GM12878 (cell line): Measurements from ENCODE around the gene ITSN1. TPM values are rescaled to one million over a fixed set of nuclear protein-coding genes. Genes with fewer than 3 reads are reported as not detected.

Experiments
- ATAC-seq: fragments of 200-7000 bp; cut with Tn5 transposase; 3 replicates; pipeline ENCODE4 v1.9.1; 2020; ENCODE audit warnings: mild to moderate bottlenecking, moderate library complexity
- BruUV-seq: library from RNA; stranded (reverse); fragments of 400-500 nt; replicated peaks from 2 replicates; lab custom pipeline; 2021; lab: Mats Ljungman, UMichigan
- CTCF ChIA-PET: fragments of 300-600 bp; sonication (Branson Sonifier 250); formaldehyde crosslinking; extraction: SDS; loops from one replicate; lab custom pipeline; 2021; ENCODE audit warnings: inconsistent platforms; lab: Yijun Ruan, JAX
- POLR2A ChIA-PET: fragments of 350-600 bp; formaldehyde crosslinking; extraction: SDS; loops from one replicate; lab custom pipeline; 2021; ENCODE audit warnings: inconsistent platforms; lab: Charles Lee
- RAD21 ChIA-PET: fragments of 300-600 bp; sonication (Branson Sonifier 250); formaldehyde crosslinking; loops from one replicate; lab custom pipeline; 2023; ENCODE audit warnings: antibody characterized with exemption; ENCODE audit not compliant: unreplicated experiment; lab: Charles Lee
- SMC1A ChIA-PET: fragments of 300-600 bp; sonication (Branson Sonifier 250); formaldehyde crosslinking; loops from one replicate; lab custom pipeline; 2023; ENCODE audit not compliant: unreplicated experiment, uncharacterized antibody; lab: Charles Lee
- DNase-seq: peaks from one replicate; pipeline ENCODE4 v3.0.0-alpha.2; 2011; ENCODE audit warnings: low read depth, low spot score
- FAIRE-seq: peaks from 3 replicates; lab custom pipeline; 2011; peaks lifted over from hg19 to GRCh38; lab: Jason Lieb, UNC
- H2AFZ ChIP-seq: 2 replicates; pipeline ENCODE4 v1.6.0; 2011; ENCODE audit warnings: low read depth, low read length, control low read depth; ENCODE audit not compliant: control insufficient read depth
- H3K27ac ChIP-seq: 2 replicates; pipeline ENCODE4 v1.5.1; 2011; ENCODE audit warnings: control low read depth; ENCODE audit not compliant: control insufficient read depth, insufficient read depth
- H3K27me3 ChIP-seq, 2 experiments: replicated peaks in 1 of 2; 2 replicates each; pipeline versions ENCODE4 v1.6.0 to v1.6.1; 2011; ENCODE audit warnings: low read length in 1 of 2; ENCODE audit not compliant: control insufficient read depth in 2 of 2, insufficient read depth in 2 of 2
- H3K36me3 ChIP-seq, 2 experiments: 2 replicates each; pipeline ENCODE4 v1.5.1; 2011; ENCODE audit warnings: low read length in 1 of 2; ENCODE audit not compliant: control insufficient read depth in 2 of 2, insufficient read depth in 2 of 2
- H3K4me1 ChIP-seq: 2 replicates; pipeline ENCODE4 v1.6.1; 2011; ENCODE audit warnings: mild to moderate bottlenecking, low read length, moderate library complexity, mixed read lengths; ENCODE audit not compliant: control insufficient read depth, insufficient read depth
- H3K4me2 ChIP-seq: 2 replicates; pipeline ENCODE4 v1.6.0; 2011; ENCODE audit warnings: control low read depth; ENCODE audit not compliant: control insufficient read depth, insufficient read depth
- H3K4me3 ChIP-seq: fragments of 200-600 bp; sonication (generic); 2 replicates; pipeline ENCODE4 v1.5.1; 2016
- H3K79me2 ChIP-seq: 2 replicates; pipeline ENCODE4 v1.6.0; 2011; ENCODE audit warnings: low read length; ENCODE audit not compliant: control insufficient read depth, insufficient read depth
- H3K9ac ChIP-seq: 2 replicates; pipeline ENCODE4 v1.8.0; 2011; ENCODE audit warnings: low read length, control low read depth, mixed read lengths; ENCODE audit not compliant: control insufficient read depth, insufficient read depth
- H3K9me3 ChIP-seq: replicated peaks from 3 replicates; pipeline ENCODE4 v1.5.1; 2011; ENCODE audit warnings: mild to moderate bottlenecking, low read length; ENCODE audit not compliant: control insufficient read depth, insufficient read depth
- H4K20me1 ChIP-seq: 2 replicates; pipeline ENCODE4 v1.6.0; 2011; ENCODE audit not compliant: control insufficient read depth, insufficient read depth
- CHD1 ChIP-seq: IDR thresholded peaks from 2 replicates; pipeline ENCODE4 v1.6.1; 2012; ENCODE audit warnings: low read depth, low read length, improper control_type of control experiment
- ETV6 ChIP-seq, 2 experiments: fragments of 450-650 bp in 1 of 2; IDR thresholded peaks in 1 of 2; conservative IDR thresholded peaks in 1 of 2; 2 replicates each; pipeline ENCODE4 v1.6.1; 2014; ENCODE audit warnings: antibody characterized with exemption in 1 of 2, borderline replicate concordance in 1 of 2, low read depth in 1 of 2, mild to moderate bottlenecking in 1 of 2, moderate library complexity in 1 of 2
- FOXK2 ChIP-seq: fragments of 450-650 bp; IDR thresholded peaks from 2 replicates; pipeline ENCODE4 v1.6.1; 2017; ENCODE audit warnings: mild to moderate bottlenecking, moderate library complexity
- MAX ChIP-seq: IDR thresholded peaks from 2 replicates; pipeline ENCODE4 v1.6.1; 2012; ENCODE audit warnings: low read depth, low read length, improper control_type of control experiment
- PBX3 ChIP-seq: IDR thresholded peaks from 2 replicates; pipeline ENCODE4 v1.6.1; 2011; ENCODE audit warnings: mild to moderate bottlenecking, low read depth, low read length, moderate library complexity; ENCODE audit not compliant: insufficient replicate concordance
- POLR2A ChIP-seq: IDR thresholded peaks from 2 replicates; pipeline ENCODE4 v1.6.1; 2011; ENCODE audit warnings: low read depth, mild to moderate bottlenecking, low read length
- SIX5 ChIP-seq: IDR thresholded peaks from 2 replicates; pipeline ENCODE4 v1.6.1; 2011; ENCODE audit warnings: mild to moderate bottlenecking, low read depth, low read length, moderate library complexity; ENCODE audit not compliant: severe bottlenecking
- SUPT20H ChIP-seq: IDR thresholded peaks from 2 replicates; pipeline ENCODE4 v1.6.1; 2011; ENCODE audit warnings: low read depth, mild to moderate bottlenecking, low read length, moderate library complexity, borderline replicate concordance; ENCODE audit not compliant: control insufficient read depth
- TCF3 ChIP-seq: IDR thresholded peaks from 2 replicates; pipeline ENCODE4 v1.6.1; 2012; ENCODE audit warnings: low read depth, mild to moderate bottlenecking, low read length, borderline replicate concordance; ENCODE audit not compliant: insufficient read depth
- ZBTB11 ChIP-seq: fragments of 450-650 bp; formaldehyde crosslinking; IDR thresholded peaks from 2 replicates; pipeline ENCODE4 v1.5.0; 2022; ENCODE audit warnings: mild to moderate bottlenecking, missing genetic modification characterization
- ZBTB4 ChIP-seq: fragments of 450-650 bp; formaldehyde crosslinking; IDR thresholded peaks from 2 replicates; pipeline ENCODE4 v1.4.0; 2022; ENCODE audit warnings: mild to moderate bottlenecking, moderate library complexity
- ZZZ3 ChIP-seq: IDR thresholded peaks from 2 replicates; pipeline ENCODE4 v1.6.1; 2011; ENCODE audit warnings: low read depth; ENCODE audit not compliant: control insufficient read depth, insufficient read length
- WGBS: methylation state at CpG from one replicate; pipeline ENCODE4 v1.1.6; 2016; ENCODE audit warnings: low lambda C conversion rate; ENCODE audit not compliant: insufficient replicate concordance, insufficient coverage; ENCODE audit errors: missing lambda C conversion rate; 5-methylcytosine and 5-hydroxymethylcytosine counted together
- in situ Hi-C: fragments of 300-500 bp; cut with MboI; formaldehyde crosslinking; loops from 9 replicates; pipeline ENCODE4 v1.14.3; 2018; ENCODE audit warnings: mixed read lengths
- intact Hi-C: fragments of 100-400 bp; cut with micrococcal nuclease; formaldehyde crosslinking; loops from one replicate; pipeline ENCODE4 v1.14.2; 2022; ENCODE audit not compliant: unreplicated experiment
- polyA plus RNA-seq, 11 experiments: library from polyadenylated mRNA; depleted of rRNA in 4 of 11; unstranded in 6 of 11; stranded (reverse) in 5 of 11; fragments of >200 nt; fragmentation: Nextera tagmentation in 4 of 11; fragmentation: Illumina TruSeq in 1 of 11; extraction: Ambion mirVana in 4 of 11; extraction: Trizol in 1 of 11; gene quantifications; 1 replicate in 1 of 11; 2 replicates in 10 of 11; pipeline versions ENCODE4 v1.2.1 to v1.2.3, GENCODE V29; 2011 to 2016; ENCODE audit warnings: inconsistent platforms in 2 of 11, missing spikeins in 2 of 11, low read depth in 1 of 11
- total RNA-seq, 4 experiments: library from RNA; depleted of rRNA in 3 of 4; stranded (reverse); fragments of >200 nt in 3 of 4; fragmentation: Illumina TruSeq in 1 of 4; extraction: Trizol in 1 of 4; gene quantifications; 2 replicates each; pipeline versions ENCODE4 v1.2.1 to v1.2.3, GENCODE V29; 2013 to 2021
- TF ChIP-seq, protein P1 (sequence below): IDR thresholded peaks from 2 replicates; pipeline ENCODE4 v1.6.1; 2012; ENCODE audit warnings: low read length, inconsistent platforms

ITSN1 gene
- total and polyA plus RNA-seq, 10 of the 15 experiments (the other 5 are each of a cell fraction or from before 2014, with no cell fraction given) = 0.89 to 10.6 (median 4.8) TPM

DNA sequence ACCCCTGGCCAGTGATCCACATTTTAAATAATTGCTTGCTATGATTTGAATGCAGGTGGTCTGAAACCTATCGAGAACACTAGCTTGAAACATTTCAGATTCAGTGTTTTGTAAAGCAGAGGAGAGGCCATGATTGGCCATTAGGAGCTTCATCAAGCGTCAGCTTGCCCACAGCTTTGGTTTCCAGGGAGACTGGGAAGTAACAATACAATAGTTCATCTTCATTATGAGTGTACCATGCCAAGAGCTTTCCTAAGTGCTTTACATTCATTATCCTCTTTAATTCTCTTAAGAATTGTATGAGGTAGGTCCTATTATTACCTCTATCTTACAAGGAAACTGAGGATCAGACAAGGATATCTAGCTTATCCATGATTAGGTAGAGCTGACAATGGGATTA, 301.0 kb downstream of the ITSN1 start:
- Histone ChIP-seq H3K4me3 (no peak overlapping the region), H3K4me1 (peaks cover 16% of the 10 kb centered on the region), H3K9ac (no peak overlapping the region), H3K9me3 (peaks cover 2% of the 10 kb centered on the region; the same call in 2 of the 3 replicates), H3K4me2 (no peak overlapping the region), H2AFZ (no peak overlapping the region)
- CTCF ChIA-PET = interaction anchor here (0.8 to 1.9 kb wide), 4 partner anchors 10 to 78 kb away, joined by 3 to 13 read pairs (median 4); no protein-coding TSS in a partner anchor
- ATAC-seq = no peak
- WGBS = 88% methylated on average over 2 of the region's 2 CpGs
- in situ Hi-C loops = no loop called here
- no TSS peak for BruUV-seq
- RAD21 ChIA-PET = interaction anchor here (1.0 to 1.6 kb wide), 3 partner anchors 10 to 32 kb away, joined by 3 to 16 read pairs (median 4); no protein-coding TSS in a partner anchor
- no peak for TF ChIP-seq ZBTB11 (CRISPR knock-in tag)
- no peak for TF ChIP-seq POLR2A
- no peak for TF ChIP-seq CHD1
- no peak for TF ChIP-seq FOXK2
- TF ChIP-seq SUPT20H = no peak
- TF ChIP-seq SIX5 = no peak
- no peak for TF ChIP-seq ZZZ3
- TF ChIP-seq, protein P1, sequence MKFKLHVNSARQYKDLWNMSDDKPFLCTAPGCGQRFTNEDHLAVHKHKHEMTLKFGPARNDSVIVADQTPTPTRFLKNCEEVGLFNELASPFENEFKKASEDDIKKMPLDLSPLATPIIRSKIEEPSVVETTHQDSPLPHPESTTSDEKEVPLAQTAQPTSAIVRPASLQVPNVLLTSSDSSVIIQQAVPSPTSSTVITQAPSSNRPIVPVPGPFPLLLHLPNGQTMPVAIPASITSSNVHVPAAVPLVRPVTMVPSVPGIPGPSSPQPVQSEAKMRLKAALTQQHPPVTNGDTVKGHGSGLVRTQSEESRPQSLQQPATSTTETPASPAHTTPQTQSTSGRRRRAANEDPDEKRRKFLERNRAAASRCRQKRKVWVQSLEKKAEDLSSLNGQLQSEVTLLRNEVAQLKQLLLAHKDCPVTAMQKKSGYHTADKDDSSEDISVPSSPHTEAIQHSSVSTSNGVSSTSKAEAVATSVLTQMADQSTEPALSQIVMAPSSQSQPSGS = no peak
- no peak for TF ChIP-seq ETV6 (conservative IDR thresholded peaks at IDR 0.05 in 1 of 2, IDR thresholded peaks at IDR 0.05 in 1 of 2; ENCODE audit: borderline replicate concordance in 1 of 2, low read depth in 1 of 2)
- no peak for TF ChIP-seq MAX
- TF ChIP-seq TCF3 = no peak
- no peak for TF ChIP-seq ZBTB4 (CRISPR knock-in tag)
- TF ChIP-seq PBX3 = no peak
- TF ChIP-seq, all 136 proteins: peak for 0
- no peaks in the 10 kb centered on the region for H3K36me3 ChIP-seq
- intact Hi-C loops = no loop called here
- ChIA-PET SMC1A (interaction anchor here (1.1 to 4.6 kb wide), 8 partner anchors 9 to 258 kb away, joined by 3 to 24 read pairs (median 4); no protein-coding TSS in a partner anchor), POLR2A (interaction anchor here (0.5 to 1.2 kb wide), 5 partner anchors 9 to 398 kb away, joined by 3 to 6 read pairs (median 4); no protein-coding TSS in a partner anchor)
- H3K79me2 ChIP-seq = no peaks in the 10 kb centered on the region
- H4K20me1 ChIP-seq = no peaks in the 10 kb centered on the region
- no peak for DNase-seq
- H3K27me3 ChIP-seq = no peaks in the 10 kb centered on the region
- FAIRE-seq = peak; percentile 13
- H3K27ac ChIP-seq = no peak overlapping the region
